HEK293 (cell line): ENCODE measurements around the gene TMEM186.

ENCODE experiments used
- IKZF3 ChIP-seq: fragments of 450-650 bp; IDR thresholded peaks from 2 replicates; pipeline ENCODE4 v1.5.0; 2018; ENCODE audit warnings: missing biosample characterization, mild to moderate bottlenecking, missing genetic modification characterization, moderate library complexity
- OVOL3 ChIP-seq: fragments of 450-650 bp; formaldehyde crosslinking; IDR thresholded peaks from 2 replicates; pipeline ENCODE4 v1.5.1; 2016; ENCODE audit warnings: missing biosample characterization, missing genetic modification characterization
- TCF7L2 ChIP-seq: IDR thresholded peaks from 2 replicates; pipeline ENCODE4 v1.6.1; 2011; ENCODE audit warnings: low read depth, mild to moderate bottlenecking, inconsistent platforms, low read length, moderate library complexity, borderline replicate concordance
- ZBTB20 ChIP-seq: fragments of 450-650 bp; formaldehyde crosslinking; IDR thresholded peaks from 2 replicates; pipeline ENCODE4 v1.5.1; 2016; ENCODE audit warnings: missing biosample characterization, missing genetic modification characterization
- ZBTB8A ChIP-seq: fragments of 450-650 bp; formaldehyde crosslinking; IDR thresholded peaks from 2 replicates; pipeline ENCODE4 v1.5.1; 2016; ENCODE audit warnings: missing biosample characterization, missing genetic modification characterization
- ZEB2 ChIP-seq: fragments of 450-650 bp; formaldehyde crosslinking; IDR thresholded peaks from 2 replicates; pipeline ENCODE4 v1.5.1; 2016; ENCODE audit warnings: missing biosample characterization, missing genetic modification characterization
- ZNF221 ChIP-seq: fragments of 450-650 bp; formaldehyde crosslinking; IDR thresholded peaks from 2 replicates; pipeline ENCODE4 v1.5.1; 2017; ENCODE audit warnings: missing biosample characterization, missing genetic modification characterization, borderline replicate concordance
- ZNF354C ChIP-seq: fragments of 450-650 bp; formaldehyde crosslinking; IDR thresholded peaks from 2 replicates; pipeline ENCODE4 v1.5.1; 2016; ENCODE audit warnings: missing biosample characterization, missing genetic modification characterization, low read depth, borderline replicate concordance
- ZNF596 ChIP-seq: fragments of 450-650 bp; IDR thresholded peaks from 2 replicates; pipeline ENCODE4 v1.5.0; 2018; ENCODE audit warnings: missing biosample characterization, mild to moderate bottlenecking, missing genetic modification characterization, moderate library complexity
- ZNF707 ChIP-seq: fragments of 450-650 bp; formaldehyde crosslinking; IDR thresholded peaks from 2 replicates; pipeline ENCODE4 v1.5.1; 2016; ENCODE audit warnings: missing biosample characterization, missing genetic modification characterization
- ZSCAN16 ChIP-seq: fragments of 450-650 bp; formaldehyde crosslinking; IDR thresholded peaks from 2 replicates; pipeline ENCODE4 v1.5.1; 2016; ENCODE audit warnings: missing biosample characterization, missing genetic modification characterization
- TF ChIP-seq, protein P1 (sequence below): fragments of 450-650 bp; formaldehyde crosslinking; IDR thresholded peaks from 2 replicates; pipeline ENCODE4 v1.5.1; 2016; ENCODE audit warnings: missing biosample characterization, missing genetic modification characterization
- TF ChIP-seq, protein P2 (sequence below): fragments of 450-650 bp; formaldehyde crosslinking; IDR thresholded peaks from 2 replicates; pipeline ENCODE4 v1.5.1; 2017; ENCODE audit warnings: missing biosample characterization, missing genetic modification characterization
- TF ChIP-seq, protein P3 (sequence below): fragments of 450-650 bp; formaldehyde crosslinking; IDR thresholded peaks from 2 replicates; pipeline ENCODE4 v1.5.1; 2016; ENCODE audit warnings: missing biosample characterization, missing genetic modification characterization

DNA sequence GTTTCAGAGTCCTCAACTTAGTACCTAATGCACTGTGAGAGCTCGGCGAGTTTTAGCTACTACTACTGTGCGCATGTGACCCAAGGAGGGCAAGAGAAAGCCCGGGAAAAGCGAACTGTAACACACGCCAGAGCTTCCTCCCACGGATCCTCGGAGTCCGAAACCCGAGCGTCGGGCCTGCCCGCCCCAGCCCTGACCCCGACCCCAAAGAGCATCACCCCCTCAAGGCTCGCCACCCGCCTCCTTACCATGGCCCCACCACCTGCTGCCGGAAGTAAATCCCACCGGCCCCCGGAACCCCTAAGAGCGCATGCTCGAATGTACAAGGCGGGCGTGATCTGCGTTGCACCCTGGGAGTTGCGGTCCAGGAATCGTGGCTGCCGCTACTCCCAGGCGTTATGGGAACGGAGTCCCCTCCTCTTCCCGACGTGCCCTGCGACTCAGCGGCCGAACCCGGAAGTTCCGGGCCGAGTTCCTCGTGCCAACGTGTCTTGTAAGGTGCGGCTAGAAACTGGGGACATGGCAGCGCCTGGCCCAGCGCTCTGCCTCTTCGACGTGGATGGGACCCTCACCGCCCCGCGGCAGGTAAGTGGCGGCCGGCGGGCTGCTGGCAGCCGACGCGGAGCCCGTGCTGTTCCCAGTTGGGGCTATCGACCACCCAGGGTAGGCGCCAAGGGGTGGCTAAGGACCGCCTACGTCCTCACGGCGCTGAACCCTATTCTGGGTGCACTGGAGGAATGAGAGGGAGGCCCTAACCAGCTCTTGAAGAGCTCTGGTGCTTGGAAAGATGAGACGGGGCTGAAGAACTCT, at the start of gene TMEM186, which contains the start of gene PMM2:
- TF ChIP-seq, protein P1, sequence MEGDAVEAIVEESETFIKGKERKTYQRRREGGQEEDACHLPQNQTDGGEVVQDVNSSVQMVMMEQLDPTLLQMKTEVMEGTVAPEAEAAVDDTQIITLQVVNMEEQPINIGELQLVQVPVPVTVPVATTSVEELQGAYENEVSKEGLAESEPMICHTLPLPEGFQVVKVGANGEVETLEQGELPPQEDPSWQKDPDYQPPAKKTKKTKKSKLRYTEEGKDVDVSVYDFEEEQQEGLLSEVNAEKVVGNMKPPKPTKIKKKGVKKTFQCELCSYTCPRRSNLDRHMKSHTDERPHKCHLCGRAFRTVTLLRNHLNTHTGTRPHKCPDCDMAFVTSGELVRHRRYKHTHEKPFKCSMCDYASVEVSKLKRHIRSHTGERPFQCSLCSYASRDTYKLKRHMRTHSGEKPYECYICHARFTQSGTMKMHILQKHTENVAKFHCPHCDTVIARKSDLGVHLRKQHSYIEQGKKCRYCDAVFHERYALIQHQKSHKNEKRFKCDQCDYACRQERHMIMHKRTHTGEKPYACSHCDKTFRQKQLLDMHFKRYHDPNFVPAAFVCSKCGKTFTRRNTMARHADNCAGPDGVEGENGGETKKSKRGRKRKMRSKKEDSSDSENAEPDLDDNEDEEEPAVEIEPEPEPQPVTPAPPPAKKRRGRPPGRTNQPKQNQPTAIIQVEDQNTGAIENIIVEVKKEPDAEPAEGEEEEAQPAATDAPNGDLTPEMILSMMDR (tag by site-specific recombination), result no peak
- TF ChIP-seq ZNF596 (tag by site-specific recombination) (no peak), IKZF3 (no peak), OVOL3 (no peak), TCF7L2 (no peak), ZNF707 (tag by site-specific recombination) (no peak), ZBTB8A (tag by site-specific recombination) (no peak), ZSCAN16 (tag by site-specific recombination) (no peak), ZEB2 (tag by site-specific recombination) (no peak), ZBTB20 (tag by site-specific recombination) (no peak), ZNF354C (tag by site-specific recombination) (no peak), ZNF221 (tag by site-specific recombination) (no peak)
- TF ChIP-seq, protein P2, sequence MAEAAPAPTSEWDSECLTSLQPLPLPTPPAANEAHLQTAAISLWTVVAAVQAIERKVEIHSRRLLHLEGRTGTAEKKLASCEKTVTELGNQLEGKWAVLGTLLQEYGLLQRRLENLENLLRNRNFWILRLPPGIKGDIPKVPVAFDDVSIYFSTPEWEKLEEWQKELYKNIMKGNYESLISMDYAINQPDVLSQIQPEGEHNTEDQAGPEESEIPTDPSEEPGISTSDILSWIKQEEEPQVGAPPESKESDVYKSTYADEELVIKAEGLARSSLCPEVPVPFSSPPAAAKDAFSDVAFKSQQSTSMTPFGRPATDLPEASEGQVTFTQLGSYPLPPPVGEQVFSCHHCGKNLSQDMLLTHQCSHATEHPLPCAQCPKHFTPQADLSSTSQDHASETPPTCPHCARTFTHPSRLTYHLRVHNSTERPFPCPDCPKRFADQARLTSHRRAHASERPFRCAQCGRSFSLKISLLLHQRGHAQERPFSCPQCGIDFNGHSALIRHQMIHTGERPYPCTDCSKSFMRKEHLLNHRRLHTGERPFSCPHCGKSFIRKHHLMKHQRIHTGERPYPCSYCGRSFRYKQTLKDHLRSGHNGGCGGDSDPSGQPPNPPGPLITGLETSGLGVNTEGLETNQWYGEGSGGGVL, result peak; percentile 37; the same call in 1 of the 2 replicates
- TF ChIP-seq, protein P3, sequence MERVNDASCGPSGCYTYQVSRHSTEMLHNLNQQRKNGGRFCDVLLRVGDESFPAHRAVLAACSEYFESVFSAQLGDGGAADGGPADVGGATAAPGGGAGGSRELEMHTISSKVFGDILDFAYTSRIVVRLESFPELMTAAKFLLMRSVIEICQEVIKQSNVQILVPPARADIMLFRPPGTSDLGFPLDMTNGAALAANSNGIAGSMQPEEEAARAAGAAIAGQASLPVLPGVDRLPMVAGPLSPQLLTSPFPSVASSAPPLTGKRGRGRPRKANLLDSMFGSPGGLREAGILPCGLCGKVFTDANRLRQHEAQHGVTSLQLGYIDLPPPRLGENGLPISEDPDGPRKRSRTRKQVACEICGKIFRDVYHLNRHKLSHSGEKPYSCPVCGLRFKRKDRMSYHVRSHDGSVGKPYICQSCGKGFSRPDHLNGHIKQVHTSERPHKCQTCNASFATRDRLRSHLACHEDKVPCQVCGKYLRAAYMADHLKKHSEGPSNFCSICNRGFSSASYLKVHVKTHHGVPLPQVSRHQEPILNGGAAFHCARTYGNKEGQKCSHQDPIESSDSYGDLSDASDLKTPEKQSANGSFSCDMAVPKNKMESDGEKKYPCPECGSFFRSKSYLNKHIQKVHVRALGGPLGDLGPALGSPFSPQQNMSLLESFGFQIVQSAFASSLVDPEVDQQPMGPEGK (tag by site-specific recombination), result peak; percentile 96
